M059J (cell line): ENCODE measurements around the gene KRT16. TPM values are rescaled to one million over a fixed set of nuclear protein-coding genes. Genes with fewer than 3 reads are reported as not detected.
A peak's percentile ranks its signal among the peaks of the same experiment; 100 is the strongest.
"Not testable (repeated sequence)": the region's sequence is repeated elsewhere in the genome, so short reads cannot be mapped to it uniquely, and the experiment has no call there.

Experiments used
- DNase-seq: peaks from one replicate; pipeline ENCODE4 v3.0.0-alpha.2; 2012; ENCODE audit warnings: low read depth
- total RNA-seq: library from RNA; depleted of rRNA; stranded (reverse); fragments of >200 nt; shearing (Covaris generic); gene quantifications from 2 replicates; pipeline ENCODE4 v1.2.3, GENCODE V29; 2014

Gene KRT16
- total RNA-seq, 1 experiment from 2014 or later = 0.15 TPM

DNA sequence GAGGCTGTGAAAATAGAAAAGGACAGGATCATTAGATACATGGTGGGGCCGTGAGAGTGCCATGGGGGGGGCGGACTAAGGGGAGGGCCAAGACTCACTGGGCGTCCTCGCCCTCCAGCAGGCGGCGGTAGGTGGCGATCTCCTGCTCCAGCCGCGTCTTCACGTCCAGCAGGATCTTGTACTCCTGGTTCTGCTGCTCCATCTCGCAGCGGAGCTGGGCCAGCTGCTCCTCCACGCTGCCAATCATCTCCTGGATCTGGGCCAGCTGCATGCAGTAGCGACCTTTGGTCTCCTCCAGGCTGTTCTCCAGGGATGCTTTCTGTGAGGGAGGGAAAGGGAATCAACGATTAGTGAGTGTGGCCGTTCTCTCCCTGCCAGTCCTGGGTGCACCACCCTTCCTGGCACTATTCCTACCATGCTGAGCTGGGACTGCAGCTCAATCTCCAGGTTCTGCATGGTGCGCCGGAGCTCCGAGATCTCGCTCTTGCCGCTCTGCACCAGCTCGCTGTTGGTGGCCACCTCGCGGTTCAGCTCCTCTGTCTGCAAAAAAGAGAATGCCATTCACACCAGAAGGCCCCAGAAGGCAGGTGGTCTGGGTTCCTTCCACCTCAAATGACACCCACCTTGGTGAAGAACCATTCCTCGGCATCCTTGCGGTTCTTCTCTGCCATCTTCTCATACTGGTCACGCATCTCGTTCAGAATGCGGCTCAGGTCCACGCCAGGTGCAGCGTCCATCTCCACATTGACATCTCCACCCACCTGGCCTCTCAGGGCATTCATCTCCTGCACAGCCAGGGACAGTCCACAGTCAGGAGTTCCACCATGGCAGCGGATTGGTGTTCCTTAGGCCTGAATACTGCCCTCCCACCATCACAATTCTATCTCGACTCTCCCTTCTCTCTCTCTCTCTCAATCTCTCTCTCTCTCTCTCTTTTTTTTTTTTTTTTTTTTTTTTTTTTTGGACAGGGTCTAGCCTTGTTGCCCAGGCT lies 29.1 kb downstream of the KRT16 start:
- no peak for DNase-seq

DNA sequence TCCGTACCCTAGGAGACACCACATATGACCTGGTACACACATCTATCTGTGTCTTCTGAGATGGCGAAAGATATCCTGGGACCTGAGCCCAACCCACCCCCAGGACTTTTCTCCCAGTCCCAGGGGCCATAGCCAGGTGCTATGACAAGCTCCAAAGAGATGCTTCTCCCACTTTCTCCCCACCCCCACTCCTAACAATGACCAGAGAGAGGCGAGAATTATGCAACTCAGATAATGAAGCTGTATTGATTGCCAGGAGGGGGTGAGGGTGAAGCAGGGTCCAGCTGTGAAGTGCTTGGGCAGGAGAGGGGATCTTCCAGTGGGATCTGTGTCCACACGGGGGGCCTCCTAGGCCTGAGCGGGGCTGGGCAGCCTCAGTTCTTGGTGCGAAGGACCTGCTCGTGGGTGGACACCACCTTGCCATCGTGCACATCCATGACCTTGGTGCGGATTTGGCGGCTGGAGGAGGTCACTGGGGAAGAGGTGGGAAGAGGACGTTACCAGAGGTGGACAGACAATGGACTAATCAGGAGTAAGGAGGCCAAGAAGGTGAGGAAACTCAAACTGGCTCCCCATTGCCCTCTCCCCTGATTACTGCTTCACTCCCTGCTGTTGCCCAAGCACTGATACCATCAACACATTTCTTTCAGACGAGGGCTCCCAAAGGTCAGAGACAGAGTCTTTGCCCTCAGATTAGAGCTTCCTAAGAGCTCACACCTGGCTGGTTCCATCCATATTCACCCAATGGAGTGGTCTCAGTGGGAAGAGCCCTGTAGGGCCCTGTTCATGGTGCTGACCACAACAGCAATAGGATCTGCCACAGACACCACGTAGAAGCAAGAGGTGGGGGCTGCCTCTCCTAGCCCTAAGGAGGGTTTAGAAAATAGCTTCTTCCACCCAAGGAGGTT lies 30.3 kb downstream of the KRT16 start:
- not testable (repeated sequence) for DNase-seq

DNA sequence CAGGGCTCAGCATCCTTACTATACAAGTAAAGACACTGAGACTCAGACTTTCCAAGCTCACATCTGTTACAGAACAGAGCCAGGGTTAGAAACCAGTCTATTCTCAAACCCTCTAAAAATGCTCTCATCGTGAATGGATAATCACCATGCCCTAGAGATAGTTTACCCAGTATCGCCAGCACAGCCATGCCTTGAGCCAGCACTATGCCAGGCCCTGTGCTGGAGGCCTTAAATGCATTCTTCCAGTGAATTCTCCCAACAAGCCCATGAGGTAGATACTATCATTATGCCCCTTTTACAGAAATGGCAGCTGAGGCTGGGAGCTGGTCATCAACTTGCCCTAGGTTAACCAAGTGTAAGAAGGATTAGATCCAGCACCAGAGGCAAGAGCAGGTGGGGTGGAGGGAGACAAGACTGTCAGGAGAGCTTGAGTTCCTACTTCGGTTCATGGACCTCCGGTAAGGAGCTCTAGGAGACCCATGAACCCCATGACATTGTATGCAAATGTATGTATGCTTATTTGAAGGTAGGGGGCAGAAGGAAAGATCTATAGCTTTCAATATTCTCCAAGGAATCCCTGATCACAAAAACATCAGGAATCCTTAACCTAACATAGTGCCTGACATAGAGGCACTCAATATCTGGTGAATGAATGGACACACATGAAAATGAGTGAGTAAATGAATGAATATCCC lies 31.1 kb downstream of the KRT16 start:
- no peak for DNase-seq

DNA sequence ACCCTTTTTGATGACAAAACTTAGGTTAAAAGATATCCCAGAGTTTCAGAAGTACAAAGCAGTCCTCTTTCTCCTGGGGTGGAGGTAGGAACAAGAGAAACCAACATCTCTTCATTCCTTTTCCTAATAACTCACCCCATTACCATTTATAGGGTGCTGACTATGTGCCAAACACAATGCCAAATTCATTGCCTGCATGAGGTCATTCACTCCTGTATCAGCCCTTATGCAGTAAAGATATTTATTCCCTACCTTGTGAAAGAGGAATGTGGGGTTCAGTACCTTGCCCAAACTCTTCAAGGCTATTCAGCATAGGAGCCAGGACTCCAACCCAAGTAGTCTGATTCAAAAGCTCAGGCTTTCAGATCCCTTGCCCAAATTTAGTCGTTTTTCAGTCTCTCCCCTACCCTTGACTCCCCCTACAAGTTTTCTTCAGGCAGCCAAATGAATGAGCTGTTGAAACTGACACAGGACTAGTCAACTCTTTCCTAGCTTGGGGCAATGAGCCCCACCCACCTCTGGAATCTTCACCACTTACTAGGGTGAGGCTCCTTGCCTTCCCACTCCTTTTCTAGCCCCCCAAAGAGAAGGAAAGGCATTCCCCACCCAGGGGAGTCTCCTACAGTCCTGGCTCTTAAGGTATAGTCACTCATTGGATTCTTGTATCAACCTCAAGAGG lies 31.7 kb downstream of the KRT16 start:
- DNase-seq = peak; percentile 19

DNA sequence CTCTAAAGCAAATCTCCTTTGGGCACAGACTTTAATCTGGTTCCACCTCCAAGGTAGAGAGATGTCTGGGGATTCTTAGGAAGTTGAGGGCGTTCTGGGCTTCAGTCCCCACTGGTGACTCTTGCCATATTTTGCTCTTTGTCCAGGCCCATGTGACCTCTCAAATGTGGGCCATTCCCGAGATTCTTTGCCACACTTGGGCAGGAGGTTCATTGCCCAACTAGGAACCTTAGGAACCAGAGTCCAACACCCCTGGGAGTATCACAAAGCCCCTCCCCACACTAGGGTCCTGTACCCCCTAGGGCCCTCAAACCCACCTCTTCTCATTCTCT lies 32.4 kb downstream of the KRT16 start:
- no peak for DNase-seq

DNA sequence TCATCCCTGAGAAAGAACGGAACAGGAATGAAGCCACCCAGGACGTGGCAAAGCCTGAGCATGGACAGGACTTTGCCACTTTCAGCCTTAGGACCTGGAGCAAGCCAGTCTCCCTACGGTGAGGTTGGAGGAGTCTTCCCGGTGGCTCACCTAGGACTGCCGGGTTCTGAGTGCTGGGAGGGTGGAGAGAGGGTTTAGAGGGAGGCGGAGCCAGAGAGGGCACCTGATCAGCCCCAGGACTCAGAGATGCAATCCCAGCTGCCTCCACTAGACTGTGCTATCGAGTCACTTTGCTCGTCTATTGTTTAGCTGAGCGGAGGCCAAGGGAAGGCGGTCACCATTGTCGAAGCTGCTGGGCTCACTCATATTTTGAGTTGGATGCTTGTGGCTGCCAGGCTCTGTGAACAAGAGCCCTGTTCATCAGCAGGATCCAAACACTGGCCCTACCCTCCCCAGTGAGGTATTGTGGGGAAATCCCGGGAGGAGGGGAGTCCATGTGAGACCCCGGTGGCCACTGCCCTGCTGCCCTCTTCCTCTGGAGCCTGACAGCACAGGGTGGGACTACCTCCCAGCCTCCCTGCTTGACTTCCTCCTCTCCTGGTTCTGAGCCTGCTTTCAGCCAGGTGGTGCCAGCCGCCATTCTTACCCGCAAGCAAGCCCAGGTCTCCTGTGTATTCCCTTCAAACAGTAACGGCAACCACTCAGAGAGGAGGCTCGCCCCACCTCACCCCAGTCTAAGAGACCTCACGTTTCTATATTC lies 32.9 kb downstream of the KRT16 start:
- DNase-seq = peak; percentile 83

DNA sequence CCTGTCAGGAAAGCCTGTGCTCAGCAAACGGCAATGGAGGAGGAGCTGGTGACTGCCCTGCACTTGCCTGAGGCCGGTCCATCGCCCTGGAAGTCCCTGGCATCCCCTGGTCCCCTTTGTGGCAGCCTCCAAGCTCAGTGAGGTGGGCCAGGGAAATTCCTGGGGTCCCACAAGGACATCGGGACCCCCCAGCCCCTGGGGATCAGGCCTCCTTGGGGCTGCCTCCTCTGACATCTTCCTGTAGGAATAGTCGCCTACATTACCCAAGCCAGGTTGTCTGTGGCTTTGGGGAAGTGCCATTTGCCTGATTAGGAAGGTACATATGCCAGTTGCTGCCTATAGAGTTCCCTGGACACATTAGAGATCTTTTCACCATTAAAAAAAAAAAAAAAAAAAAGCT lies 33.6 kb downstream of the KRT16 start:
- no peak for DNase-seq

DNA sequence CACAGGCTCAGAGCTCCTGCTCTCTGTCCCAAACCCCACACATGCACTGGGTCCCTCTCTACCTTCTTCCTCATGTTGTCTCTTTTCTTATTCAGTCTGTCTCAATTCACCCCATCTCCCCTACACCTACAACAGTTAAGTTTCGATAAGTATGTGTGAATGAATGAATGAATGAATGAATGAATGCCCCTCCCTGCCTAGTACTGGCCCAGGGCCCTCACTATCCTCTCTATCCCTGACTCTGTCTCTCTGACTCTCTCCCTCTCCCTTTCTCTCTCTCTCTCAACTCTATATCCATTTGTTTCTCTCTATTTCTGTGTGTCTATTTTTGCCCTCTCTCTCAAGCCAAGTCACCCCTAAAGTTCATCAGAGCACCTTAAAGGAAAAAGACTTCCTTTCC lies 34.0 kb downstream of the KRT16 start:
- DNase-seq = no peak

DNA sequence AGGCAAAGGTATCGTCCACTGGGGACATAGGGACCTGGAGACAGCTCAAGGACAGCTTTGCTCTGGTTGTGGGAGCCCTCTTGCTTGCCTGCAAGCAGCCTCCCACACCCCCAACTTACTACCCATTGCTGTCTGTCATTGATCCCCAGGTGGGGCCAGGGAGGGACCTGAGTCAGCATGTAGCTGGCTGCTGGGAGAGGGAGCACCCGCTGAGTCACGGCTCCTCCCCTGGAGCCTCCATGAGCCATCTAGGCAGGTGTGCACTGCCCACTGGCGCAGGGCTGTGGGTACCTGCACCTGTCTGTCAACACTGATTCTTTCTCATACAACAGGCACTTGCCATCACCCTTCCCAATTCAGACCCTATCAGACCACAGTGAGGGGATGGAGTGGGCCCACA lies 35.8 kb downstream of the KRT16 start:
- peak; percentile 8 for DNase-seq

DNA sequence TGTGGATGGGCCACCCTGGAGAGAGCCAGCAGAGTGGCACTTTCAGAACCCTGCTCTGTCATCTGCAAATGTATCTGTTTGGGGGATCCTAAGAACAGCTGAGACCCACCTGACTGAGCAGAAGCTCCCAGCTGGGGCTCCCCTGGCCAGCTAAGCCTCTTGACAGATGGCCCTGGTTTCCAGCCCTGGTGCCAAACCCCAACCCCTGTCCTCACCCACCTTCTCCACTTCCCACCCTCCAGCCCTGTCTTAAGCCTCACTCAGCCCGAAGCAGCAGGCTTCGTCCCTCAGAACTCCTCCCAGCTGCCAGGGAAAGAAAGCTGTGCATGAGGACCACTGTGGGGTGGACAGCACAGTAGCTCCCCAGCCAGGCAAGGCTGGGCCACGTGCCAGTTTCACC lies 37.2 kb downstream of the KRT16 start:
- DNase-seq = no peak

DNA sequence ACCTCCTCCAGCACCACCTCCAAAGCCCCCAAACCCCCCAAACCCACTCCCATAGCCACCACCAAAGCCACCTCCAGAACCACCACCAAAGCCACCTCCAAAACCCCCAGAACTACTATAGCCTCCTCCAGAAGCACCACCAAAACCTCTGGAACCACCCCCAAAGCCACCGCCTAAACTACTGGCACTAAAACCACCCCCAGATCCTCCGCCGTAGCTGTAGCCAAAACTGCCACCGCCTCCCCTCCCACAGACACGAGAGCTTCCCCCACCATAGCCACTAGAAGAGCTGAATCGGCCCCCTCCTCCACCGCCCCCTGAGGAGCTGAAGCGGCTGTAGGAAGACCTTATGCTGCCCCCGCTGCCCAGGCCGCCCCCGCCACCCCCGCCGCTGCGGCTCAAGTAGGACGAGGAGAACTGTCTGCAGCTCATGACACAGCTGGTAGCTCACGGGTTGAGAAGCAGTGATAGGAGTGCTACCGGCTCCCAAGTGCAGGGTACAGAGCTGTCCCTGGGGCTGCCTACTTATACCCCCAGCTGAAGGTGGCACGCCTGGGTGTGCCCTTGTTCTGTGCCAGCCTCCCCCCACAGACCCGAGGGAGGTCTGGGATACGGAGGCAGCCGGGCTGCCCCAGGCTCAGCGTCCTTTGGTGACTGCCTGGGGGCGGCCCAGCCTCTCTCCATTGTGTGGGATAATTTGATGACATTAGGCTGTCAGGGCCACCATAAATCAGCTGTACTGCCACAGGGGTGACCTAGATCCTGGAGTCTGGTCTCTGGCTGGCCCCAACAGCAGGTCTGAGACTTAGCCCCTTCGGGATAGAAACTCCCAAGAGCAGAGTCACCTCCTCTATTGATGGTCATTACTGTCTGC lies 40.8 kb downstream of the KRT16 start, which contains the start of gene KRT9:
Gene KRT9 (minus strand): TSS at position 499 of the 874 bp plus-strand sequence. CDS start 67 bp downstream, at position 432.
- no peak for DNase-seq

DNA sequence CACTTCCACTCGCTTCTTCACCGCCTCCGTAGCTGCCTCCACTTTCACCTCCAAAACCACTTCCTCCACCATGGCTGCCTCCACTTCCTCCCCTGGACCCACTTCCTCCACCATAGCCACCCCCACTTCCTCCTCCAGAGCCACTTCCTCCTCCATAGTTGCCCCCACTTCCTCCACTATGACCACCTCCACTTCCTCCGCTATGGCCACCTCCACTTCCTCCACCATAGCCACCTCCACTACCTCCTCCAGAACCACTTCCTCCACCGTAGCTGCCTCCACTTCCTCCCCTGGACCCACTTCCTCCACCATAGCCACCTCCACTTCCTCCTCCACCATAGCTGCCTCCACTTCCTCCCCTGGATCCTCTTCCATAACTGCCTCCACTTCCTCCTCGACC lies 45.2 kb downstream of the KRT16 start:
- DNase-seq = no peak

DNA sequence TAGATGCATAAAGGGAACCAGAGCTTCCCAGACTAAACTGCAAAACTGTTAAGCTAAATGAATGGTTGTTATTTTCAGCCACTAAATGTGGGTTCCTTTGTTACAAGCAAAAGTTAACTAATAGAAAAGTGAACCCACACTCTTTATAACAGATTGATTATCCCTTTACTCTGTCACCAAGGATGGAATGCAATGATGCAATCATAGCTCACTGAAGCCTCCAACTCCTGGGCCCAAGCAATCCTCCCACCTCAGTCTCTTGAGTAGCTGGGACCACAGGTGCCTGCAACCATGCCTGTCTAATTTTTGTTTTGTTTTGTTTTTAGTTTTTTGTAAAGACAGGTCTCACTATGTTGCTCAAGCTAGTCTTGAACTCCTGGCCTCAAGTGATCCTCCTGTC lies 47.2 kb downstream of the KRT16 start:
- DNase-seq = no peak

DNA sequence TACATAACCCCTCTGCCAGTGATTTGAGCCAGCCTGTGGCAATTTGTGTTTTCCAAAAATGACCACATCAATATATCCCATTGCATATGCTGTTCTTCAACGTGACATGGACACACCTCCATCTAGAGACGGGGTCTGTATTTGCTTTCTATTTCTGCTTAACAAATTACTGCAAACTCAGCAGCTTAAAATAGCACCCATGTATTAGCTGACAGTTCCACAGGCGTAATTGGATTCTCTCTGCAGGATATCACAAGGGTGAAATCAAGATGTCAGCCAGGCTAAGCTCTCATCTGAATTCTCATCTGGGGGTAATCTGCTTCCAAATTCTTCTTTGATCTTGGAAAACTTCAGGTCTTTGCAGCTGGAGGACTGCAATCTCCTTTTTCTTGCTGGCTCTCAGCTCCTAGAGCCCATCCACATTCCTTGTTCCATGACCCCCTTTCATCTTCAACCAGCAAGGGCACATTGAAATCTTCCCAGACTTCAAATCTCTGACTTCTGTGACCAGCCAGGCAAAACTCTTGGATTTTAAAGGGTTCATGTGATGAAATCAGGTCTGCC lies 48.9 kb downstream of the KRT16 start:
- no peak for DNase-seq

DNA sequence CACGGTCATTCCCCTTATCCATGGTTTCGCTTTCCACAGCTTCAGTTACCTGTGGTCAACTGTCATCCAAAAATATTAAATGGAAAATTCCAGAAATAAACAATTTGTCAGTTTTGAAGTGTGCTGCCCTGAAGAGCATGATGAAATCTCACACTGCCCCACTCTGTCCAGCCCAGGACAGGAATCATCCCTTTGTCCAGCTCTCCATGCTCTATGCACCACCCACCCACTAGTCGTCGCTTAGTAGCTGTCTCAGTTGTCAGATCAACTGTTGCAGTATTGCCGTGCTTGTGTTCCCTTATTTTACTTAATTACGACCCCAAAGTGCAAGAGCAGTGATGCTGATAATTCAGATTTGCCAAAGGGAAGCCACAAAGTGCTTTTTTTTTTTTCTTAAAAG lies 51.0 kb downstream of the KRT16 start:
- DNase-seq = no peak
